NT2/D1 (cell line): Measurements from ENCODE around the gene ARMS2.

Source experiments
- DNase-seq: peaks from one replicate; pipeline ENCODE4 v3.0.0-alpha.2; 2011; ENCODE audit warnings: low read depth, low spot score
- H3K27me3 ChIP-seq: 2 replicates; pipeline ENCODE4 v1.6.0; 2011; ENCODE audit warnings: mild to moderate bottlenecking; ENCODE audit not compliant: insufficient read length, insufficient read depth
- H3K36me3 ChIP-seq: 2 replicates; pipeline ENCODE4 v1.6.1; 2011; ENCODE audit warnings: mild to moderate bottlenecking, low read length, mixed read lengths; ENCODE audit not compliant: insufficient read depth, insufficient read length
- H3K4me1 ChIP-seq: 2 replicates; pipeline ENCODE4 v1.5.1; 2011; ENCODE audit not compliant: insufficient read depth, insufficient read length
- H3K4me3 ChIP-seq: 2 replicates; pipeline ENCODE4 v1.5.1; 2011; ENCODE audit warnings: low read depth; ENCODE audit not compliant: insufficient read length
- H3K9ac ChIP-seq: 2 replicates; pipeline ENCODE4 v1.6.0; 2011; ENCODE audit warnings: low read depth; ENCODE audit not compliant: insufficient read length
- H3K9me3 ChIP-seq: 2 replicates; pipeline ENCODE4 v1.5.1; 2011; ENCODE audit warnings: mild to moderate bottlenecking, low read length; ENCODE audit not compliant: insufficient read depth
- SUZ12 ChIP-seq: IDR thresholded peaks from 2 replicates; pipeline ENCODE4 v1.6.1; 2011; ENCODE audit not compliant: insufficient read length, insufficient read depth; ENCODE audit errors: extremely low read depth
- YY1 ChIP-seq: IDR thresholded peaks from 2 replicates; pipeline ENCODE4 v1.6.1; 2011; ENCODE audit not compliant: insufficient read length, insufficient read depth
- ZNF274 ChIP-seq: IDR thresholded peaks from 2 replicates; pipeline ENCODE4 v1.6.1; 2011; ENCODE audit warnings: mild to moderate bottlenecking, low read depth, low read length

Gene ARMS2

DNA sequence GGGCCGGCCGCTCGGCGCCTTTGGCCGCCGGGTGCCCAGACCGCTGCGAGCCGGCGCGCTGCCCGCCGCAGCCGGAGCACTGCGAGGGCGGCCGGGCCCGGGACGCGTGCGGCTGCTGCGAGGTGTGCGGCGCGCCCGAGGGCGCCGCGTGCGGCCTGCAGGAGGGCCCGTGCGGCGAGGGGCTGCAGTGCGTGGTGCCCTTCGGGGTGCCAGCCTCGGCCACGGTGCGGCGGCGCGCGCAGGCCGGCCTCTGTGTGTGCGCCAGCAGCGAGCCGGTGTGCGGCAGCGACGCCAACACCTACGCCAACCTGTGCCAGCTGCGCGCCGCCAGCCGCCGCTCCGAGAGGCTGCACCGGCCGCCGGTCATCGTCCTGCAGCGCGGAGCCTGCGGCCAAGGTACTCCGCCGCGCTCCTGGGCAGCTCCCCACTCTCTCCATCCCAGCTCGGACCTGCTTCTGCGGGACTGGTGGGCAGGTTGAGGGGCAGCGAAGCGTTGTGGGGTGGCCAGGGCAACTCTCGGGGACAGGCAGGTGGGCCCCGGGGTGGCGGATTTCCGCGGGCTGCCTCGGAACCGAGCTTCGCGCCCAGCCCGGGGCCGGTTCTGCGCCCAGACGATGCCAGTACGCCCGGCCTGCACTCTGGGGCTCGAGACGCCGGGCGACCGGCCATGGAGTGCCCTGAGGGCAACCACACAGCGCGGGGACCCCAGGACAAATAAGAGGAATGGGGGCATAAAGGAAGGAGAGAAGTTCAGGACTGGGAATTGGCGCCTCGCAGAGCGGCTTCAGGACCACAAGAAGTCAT is 7.5 kb downstream of the ARMS2 start:
- Histone ChIP-seq H3K4me3 (peak overlapping the region; percentile 53), H3K9me3 (no peaks in the 10 kb centered on the region), H3K27me3 (peaks cover 56% of the 10 kb centered on the region), H3K9ac (peak overlapping the region; percentile 72), H3K36me3 (no peaks in the 10 kb centered on the region), H3K4me1 (peaks cover 9% of the 10 kb centered on the region)
- no peak for DNase-seq
- TF ChIP-seq ZNF274: no peak
- TF ChIP-seq SUZ12: peak; percentile 51
- TF ChIP-seq YY1: no peak

- Histone ChIP-seq H3K4me1 (peaks cover 9% of the 10 kb centered on the region), H3K9me3 (no peaks in the 10 kb centered on the region), H3K27me3 (peaks cover 50% of the 10 kb centered on the region), H3K4me3 (peak overlapping the region; percentile 53), H3K36me3 (no peaks in the 10 kb centered on the region), H3K9ac (no peak overlapping the region)
- TF ChIP-seq YY1: no peak
- TF ChIP-seq SUZ12: no peak
- no peak for TF ChIP-seq ZNF274
- no peak for DNase-seq
Measured at GRCh38 chr10:122462533-122463465, 8.3 kb downstream of the ARMS2 start.

DNA sequence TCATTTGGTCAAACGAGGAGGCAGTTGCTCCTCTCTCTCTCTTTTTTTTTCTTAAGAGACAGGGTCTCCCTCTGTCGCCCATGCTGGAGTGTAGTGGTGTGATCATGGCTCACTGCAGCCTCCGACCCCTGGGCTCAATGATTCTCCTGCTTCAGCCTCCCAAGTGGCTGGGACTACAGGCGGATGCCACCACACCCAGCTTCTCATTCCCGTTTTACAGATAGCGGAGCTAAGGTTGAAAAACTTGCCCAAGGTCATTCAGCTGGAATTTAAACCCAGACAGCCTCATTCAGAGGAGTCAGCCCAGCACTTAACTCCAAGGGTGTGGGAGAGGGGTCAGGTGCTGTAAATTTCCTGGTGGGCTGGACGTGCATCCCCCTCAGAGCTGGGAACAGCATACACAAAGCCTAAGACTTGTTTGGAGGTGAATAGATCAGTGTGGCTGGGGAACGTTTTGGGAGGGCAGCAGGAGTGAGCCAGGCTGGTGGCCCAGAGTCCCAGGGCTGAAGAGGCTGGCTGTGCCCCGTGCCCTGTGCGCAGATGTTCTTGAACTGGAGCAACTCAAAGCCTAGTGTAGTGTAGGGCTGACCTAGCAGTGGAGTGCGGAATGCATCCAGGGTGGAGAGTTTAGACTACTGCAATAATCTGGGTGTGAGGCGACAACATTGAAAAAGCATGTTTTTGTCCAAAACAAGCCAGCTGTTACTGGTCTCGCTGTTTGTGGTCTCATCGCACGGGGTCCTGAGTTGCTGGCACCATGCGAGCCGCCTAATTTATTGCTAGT is 9.2 kb downstream of the ARMS2 start:
- Histone ChIP-seq H3K27me3 (peaks cover 50% of the 10 kb centered on the region), H3K9me3 (no peaks in the 10 kb centered on the region), H3K4me3 (no peak overlapping the region), H3K4me1 (peaks cover 9% of the 10 kb centered on the region), H3K36me3 (no peaks in the 10 kb centered on the region), H3K9ac (no peak overlapping the region)
- TF ChIP-seq YY1: no peak
- no peak for TF ChIP-seq ZNF274
- TF ChIP-seq SUZ12: no peak
- DNase-seq: no peak

DNA sequence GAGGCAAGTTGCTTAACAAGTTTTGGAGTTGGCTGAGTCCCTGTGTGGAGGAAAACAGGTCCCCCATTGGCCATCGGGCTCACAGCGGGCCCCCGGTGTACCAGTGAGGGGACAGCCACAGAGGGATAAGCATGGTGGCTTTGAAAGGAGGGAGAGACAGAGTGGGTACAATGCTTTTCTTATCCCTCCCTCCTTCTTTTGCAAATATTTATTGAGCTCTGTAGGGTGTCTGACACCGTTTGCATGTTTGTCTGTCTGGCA is 9.7 kb downstream of the ARMS2 start:
- no peak for TF ChIP-seq YY1
- TF ChIP-seq ZNF274: no peak
- H3K36me3 ChIP-seq: no peaks in the 10 kb centered on the region
- H3K4me3 ChIP-seq: no peak overlapping the region
- no peak overlapping the region for H3K9ac ChIP-seq
- H3K4me1 ChIP-seq: peaks cover 9% of the 10 kb centered on the region
- H3K9me3 ChIP-seq: no peaks in the 10 kb centered on the region
- H3K27me3 ChIP-seq: peaks cover 47% of the 10 kb centered on the region
- no peak for DNase-seq

- Histone ChIP-seq H3K4me1 (peaks cover 9% of the 10 kb centered on the region), H3K4me3 (no peak overlapping the region), H3K27me3 (peaks cover 43% of the 10 kb centered on the region), H3K9ac (no peak overlapping the region), H3K9me3 (no peaks in the 10 kb centered on the region), H3K36me3 (no peaks in the 10 kb centered on the region)
- no peak for DNase-seq
- no peak for TF ChIP-seq ZNF274
- no peak for TF ChIP-seq SUZ12
- TF ChIP-seq YY1: no peak
Measured at GRCh38 chr10:122464586-122464985, 10.1 kb downstream of the ARMS2 start.

GRCh38 chr10:122465401-122466040 is 11.1 kb downstream of the ARMS2 start:
- Histone ChIP-seq H3K27me3 (peaks cover 33% of the 10 kb centered on the region), H3K9me3 (no peaks in the 10 kb centered on the region), H3K9ac (no peak overlapping the region), H3K36me3 (no peaks in the 10 kb centered on the region), H3K4me1 (peaks cover 9% of the 10 kb centered on the region), H3K4me3 (no peak overlapping the region)
- no peak for DNase-seq
- no peak for TF ChIP-seq ZNF274
- TF ChIP-seq YY1: no peak
